HFFc6 (cell line): ENCODE measurements around the gene SLC25A52. TPM values are rescaled to one million over a fixed set of nuclear protein-coding genes. Genes with fewer than 3 reads are reported as not detected.

ENCODE experiments used
- DNase-seq: peaks from one replicate; pipeline ENCODE4 v3.0.0-alpha.2; 2018
- H3K27ac Mint-ChIP-seq: 2 replicates; pipeline ENCODE4 v1.8.0; 2020; ENCODE audit warnings: mild to moderate bottlenecking, mixed read lengths
- H3K27me3 Mint-ChIP-seq: 2 replicates; pipeline ENCODE4 v1.8.0; 2021; ENCODE audit warnings: mild to moderate bottlenecking, moderate library complexity, mixed read lengths; ENCODE audit not compliant: insufficient read depth
- H3K36me3 Mint-ChIP-seq: 2 replicates; pipeline ENCODE4 v1.8.0; 2021; ENCODE audit warnings: low read depth, mixed read lengths
- H3K4me1 Mint-ChIP-seq: 2 replicates; pipeline ENCODE4 v1.8.0; 2020; ENCODE audit warnings: low read depth, mixed read lengths
- H3K4me3 Mint-ChIP-seq: 2 replicates; pipeline ENCODE4 v1.8.0; 2020; ENCODE audit warnings: mild to moderate bottlenecking, moderate library complexity, mixed read lengths
- H3K9me3 Mint-ChIP-seq: 2 replicates; pipeline ENCODE4 v1.8.0; 2020; ENCODE audit warnings: mild to moderate bottlenecking, mixed read lengths
- total RNA-seq, 6 experiments: library from RNA; stranded (reverse); fragmentation: NEBNext Ultra II Directional; extraction: Animal tissue kit (Norgen Biotek cat#: 25700); gene quantifications; 2 replicates in 1 of 6; 3 replicates in 5 of 6; pipeline ENCODE4 v1.2.3, GENCODE V29; 2021
- TF ChIP-seq, protein P1 (sequence below): fragments of 200-600 bp; sonication (generic); IDR thresholded peaks from 2 replicates; pipeline ENCODE4 v1.5.0; 2021; ENCODE audit warnings: antibody characterized with exemption, mild to moderate bottlenecking

Gene SLC25A52
- total RNA-seq, 6 experiments from 2014 or later = not detected

DNA sequence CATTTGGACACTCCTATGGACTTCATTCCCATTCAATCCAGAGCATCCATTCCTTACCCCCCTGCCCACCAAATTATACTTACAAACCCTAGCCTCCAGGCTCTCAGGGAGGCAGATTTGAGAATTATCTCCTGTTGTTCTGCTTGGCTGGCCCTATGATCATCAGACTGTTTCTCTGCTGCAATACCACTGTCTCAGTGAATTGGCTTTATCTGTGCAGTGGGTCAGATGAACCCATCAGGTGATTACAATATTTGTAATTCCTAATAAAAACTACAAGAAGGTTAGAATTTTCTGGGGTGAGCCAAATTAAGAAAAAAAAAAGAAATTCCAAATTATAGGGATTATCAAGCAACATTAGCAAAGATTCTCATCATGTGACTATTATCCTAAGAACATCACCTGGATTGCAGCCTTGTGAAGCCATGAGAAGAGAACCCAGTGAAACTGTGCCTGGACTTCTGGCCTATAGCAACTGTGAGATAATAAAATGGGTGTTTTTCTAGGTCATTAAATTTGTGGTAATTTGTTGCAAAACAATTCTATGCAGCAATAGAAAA is 17.8 kb upstream of the SLC25A52 start:
- DNase-seq = no peak
- Mint-ChIP-seq H3K4me3 (no peak overlapping the region), H3K9me3 (peaks cover 5% of the 10 kb centered on the region), H3K4me1 (no peaks in the 10 kb centered on the region), H3K27me3 (peaks cover 3% of the 10 kb centered on the region), H3K27ac (no peak overlapping the region), H3K36me3 (peaks cover 6% of the 10 kb centered on the region; the same call in 1 of the 2 replicates)
- TF ChIP-seq, protein P1, sequence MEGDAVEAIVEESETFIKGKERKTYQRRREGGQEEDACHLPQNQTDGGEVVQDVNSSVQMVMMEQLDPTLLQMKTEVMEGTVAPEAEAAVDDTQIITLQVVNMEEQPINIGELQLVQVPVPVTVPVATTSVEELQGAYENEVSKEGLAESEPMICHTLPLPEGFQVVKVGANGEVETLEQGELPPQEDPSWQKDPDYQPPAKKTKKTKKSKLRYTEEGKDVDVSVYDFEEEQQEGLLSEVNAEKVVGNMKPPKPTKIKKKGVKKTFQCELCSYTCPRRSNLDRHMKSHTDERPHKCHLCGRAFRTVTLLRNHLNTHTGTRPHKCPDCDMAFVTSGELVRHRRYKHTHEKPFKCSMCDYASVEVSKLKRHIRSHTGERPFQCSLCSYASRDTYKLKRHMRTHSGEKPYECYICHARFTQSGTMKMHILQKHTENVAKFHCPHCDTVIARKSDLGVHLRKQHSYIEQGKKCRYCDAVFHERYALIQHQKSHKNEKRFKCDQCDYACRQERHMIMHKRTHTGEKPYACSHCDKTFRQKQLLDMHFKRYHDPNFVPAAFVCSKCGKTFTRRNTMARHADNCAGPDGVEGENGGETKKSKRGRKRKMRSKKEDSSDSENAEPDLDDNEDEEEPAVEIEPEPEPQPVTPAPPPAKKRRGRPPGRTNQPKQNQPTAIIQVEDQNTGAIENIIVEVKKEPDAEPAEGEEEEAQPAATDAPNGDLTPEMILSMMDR = no peak

DNA sequence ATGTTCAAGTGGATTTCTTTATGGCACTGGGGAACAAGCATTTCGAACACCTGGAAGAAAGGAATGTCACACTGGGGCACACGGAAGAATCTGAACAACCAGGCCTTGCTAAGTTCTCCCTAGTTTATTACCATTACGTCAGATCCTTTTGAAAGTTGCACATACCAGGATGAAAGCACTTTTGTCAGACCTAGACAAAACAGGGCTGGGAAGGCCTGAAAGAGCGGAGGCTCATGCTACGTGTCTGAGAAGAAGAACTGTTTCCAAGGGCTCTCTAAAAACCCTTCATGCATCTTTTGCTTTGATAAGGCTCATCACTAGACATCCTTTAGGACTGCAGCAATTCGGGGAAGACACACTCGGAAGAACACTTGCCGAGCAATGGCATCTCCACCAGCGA is 15.4 kb upstream of the SLC25A52 start:
- TF ChIP-seq, protein P1 = no peak
- H3K4me3 Mint-ChIP-seq = no peak overlapping the region

DNA sequence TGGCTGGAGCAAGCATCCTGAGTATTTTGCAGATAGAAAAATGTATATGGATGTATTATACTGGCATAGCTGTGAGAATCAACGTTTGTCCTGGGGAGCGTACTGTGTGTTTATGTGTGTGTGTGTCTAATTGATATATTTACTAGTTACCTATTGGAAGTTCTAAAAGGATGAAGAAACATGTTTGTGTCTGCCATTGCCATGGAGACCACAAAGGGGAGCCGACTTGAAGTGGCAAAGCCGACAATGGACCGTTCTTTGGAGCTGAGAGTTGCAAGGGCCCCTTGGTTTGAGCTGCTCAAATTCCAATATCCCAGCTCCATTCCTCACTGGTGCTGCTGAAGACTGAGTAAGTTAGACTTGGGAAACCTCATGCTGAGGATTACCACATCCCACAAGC is 14.3 kb upstream of the SLC25A52 start:
- Mint-ChIP-seq H3K27ac (no peak overlapping the region), H3K36me3 (peaks cover 6% of the 10 kb centered on the region; the same call in 1 of the 2 replicates), H3K4me1 (no peaks in the 10 kb centered on the region), H3K27me3 (peaks cover 3% of the 10 kb centered on the region), H3K9me3 (no peaks in the 10 kb centered on the region; the same call in none of the 2 replicates), H3K4me3 (no peak overlapping the region)
- TF ChIP-seq, protein P1 = no peak
- DNase-seq = no peak

More for the DNA sequence above, 15.4 kb upstream of the SLC25A52 start:
- peaks cover 6% of the 10 kb centered on the region; the same call in 1 of the 2 replicates for H3K36me3 Mint-ChIP-seq
- DNase-seq = no peak
- no peaks in the 10 kb centered on the region for H3K4me1 Mint-ChIP-seq
- H3K27ac Mint-ChIP-seq = no peak overlapping the region
- H3K27me3 Mint-ChIP-seq = peaks cover 3% of the 10 kb centered on the region
- peaks cover 2% of the 10 kb centered on the region for H3K9me3 Mint-ChIP-seq

DNA sequence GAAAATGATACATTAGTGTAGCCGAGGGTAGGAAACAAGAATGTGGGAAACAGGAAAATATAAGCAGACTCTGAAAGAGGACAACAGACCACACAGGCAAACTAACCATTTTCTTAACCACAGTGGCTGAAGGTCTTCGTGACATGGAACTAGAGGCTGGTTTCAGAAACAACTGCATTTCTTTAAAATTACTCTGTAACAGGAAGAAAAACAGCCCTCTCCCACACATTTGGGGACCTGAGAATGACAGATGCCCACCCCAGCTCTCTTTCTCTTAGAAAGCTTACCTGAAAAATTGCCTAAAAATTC is 13.8 kb upstream of the SLC25A52 start:
- H3K36me3 Mint-ChIP-seq = peaks cover 6% of the 10 kb centered on the region; the same call in 1 of the 2 replicates
- DNase-seq = no peak

DNA sequence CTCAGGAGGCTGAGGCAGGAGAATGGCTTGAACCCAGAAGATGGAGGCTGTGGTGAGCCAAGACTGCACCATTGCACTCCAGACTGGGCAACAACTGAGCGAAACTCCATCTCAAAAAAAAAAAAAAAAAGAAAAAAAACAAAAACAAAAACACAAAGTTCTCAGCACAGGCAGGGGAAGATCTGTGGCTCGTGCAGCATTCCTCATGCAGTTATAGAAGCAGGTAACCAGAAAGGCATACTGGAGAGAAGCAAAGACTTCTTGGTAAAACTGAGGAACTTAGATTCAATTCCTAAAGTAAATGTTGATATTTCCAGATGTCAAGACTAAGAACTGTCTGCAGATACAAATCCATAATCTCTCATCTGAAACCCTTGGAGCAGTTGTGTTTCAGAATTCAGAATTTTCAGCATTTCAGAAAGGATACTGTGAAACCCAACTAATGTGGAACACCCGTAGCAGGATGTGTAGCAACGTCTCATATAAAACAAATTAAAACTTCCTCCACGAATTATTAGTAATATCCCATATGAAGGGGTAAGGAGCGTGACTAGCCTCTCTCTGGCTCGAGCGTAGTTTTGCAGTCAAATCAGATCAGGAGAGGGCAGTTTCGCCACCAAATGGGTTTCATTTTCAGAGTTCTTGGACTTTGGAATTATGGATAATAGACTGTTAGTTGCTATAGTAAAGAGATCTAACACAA is 13.2 kb upstream of the SLC25A52 start:
- TF ChIP-seq, protein P1 = no peak
- H3K9me3 Mint-ChIP-seq = no peaks in the 10 kb centered on the region; the same call in none of the 2 replicates
- peaks cover 6% of the 10 kb centered on the region; the same call in 1 of the 2 replicates for H3K36me3 Mint-ChIP-seq
- no peak overlapping the region for H3K27ac Mint-ChIP-seq
- H3K27me3 Mint-ChIP-seq = peaks cover 3% of the 10 kb centered on the region
- H3K4me1 Mint-ChIP-seq = no peaks in the 10 kb centered on the region
- H3K4me3 Mint-ChIP-seq = peak overlapping the region; percentile 25; the same call in 1 of the 2 replicates
- DNase-seq = no peak

More for the DNA sequence above, 13.8 kb upstream of the SLC25A52 start:
- H3K27ac Mint-ChIP-seq = no peak overlapping the region
- peak overlapping the region; percentile 25; the same call in 1 of the 2 replicates for H3K4me3 Mint-ChIP-seq
- TF ChIP-seq, protein P1 = no peak
- peaks cover 3% of the 10 kb centered on the region for H3K27me3 Mint-ChIP-seq
- no peaks in the 10 kb centered on the region; the same call in none of the 2 replicates for H3K9me3 Mint-ChIP-seq
- no peaks in the 10 kb centered on the region for H3K4me1 Mint-ChIP-seq
